ENCODE data around the gene OTOP2. TPM values are rescaled to one million over a fixed set of nuclear protein-coding genes. Genes with fewer than 3 reads are reported as not detected.

The OTOP2 gene
- total and polyA plus RNA-seq, 2 of the 4 experiments (the other 2 are of a cell fraction) = not detected

DNA sequence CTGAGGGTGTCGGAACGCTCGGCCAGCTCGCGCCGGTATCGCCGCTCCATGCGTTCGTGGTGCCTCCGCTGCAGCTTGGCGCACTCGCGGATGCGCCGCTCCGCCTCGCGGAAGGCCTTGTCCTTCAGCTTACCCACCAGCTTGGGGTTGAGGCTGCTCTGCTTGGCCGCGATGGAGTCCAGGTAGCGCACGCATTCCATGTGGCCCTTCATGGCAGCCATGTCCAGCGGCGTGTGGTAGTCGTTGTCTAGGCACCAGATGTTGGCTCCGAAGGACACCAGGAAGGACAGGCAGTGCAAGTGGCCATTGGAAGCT is 3.8 kb upstream of the OTOP2 start:
- DNase-seq = no peak

More for the DNA sequence above, 3.8 kb upstream of the OTOP2 start:
- no peaks in the 10 kb centered on the region for H3K9me3 ChIP-seq (ENCODE audit: control insufficient read depth, insufficient read depth, low read length)
- no peak overlapping the region for H3K4me2 ChIP-seq (ENCODE audit: low read depth, low read length)
- CTCF ChIA-PET = interaction anchor here (1.1 kb wide), 1 partner anchor 38 kb away, joined by 3 read pairs; no protein-coding TSS in a partner anchor
- H3K18ac ChIP-seq (ENCODE audit: low read depth, low read length) = no peak overlapping the region
- no peak for TF ChIP-seq CHD1 (IDR thresholded peaks at IDR 0.05; ENCODE audit: low read depth, low read length)
- no peak for TF ChIP-seq POLR2A (IDR thresholded peaks at IDR 0.05; ENCODE audit: low read depth, low read length)
- no peak for TF ChIP-seq RAD21 (IDR thresholded peaks at IDR 0.05; ENCODE audit: low read length)
- POLR2A ChIA-PET (ENCODE audit: unreplicated experiment) = no interaction called here
- H3K4ac ChIP-seq (ENCODE audit: low read depth, low read length) = no peak overlapping the region
- H3K79me1 ChIP-seq (ENCODE audit: low read depth in 1 of 2, low read length in 2 of 2) = no peaks in the 10 kb centered on the region
- BruUV-seq (replicated peaks) = no TSS peak
- H2BK20ac ChIP-seq (ENCODE audit: low read depth, low read length) = no peak overlapping the region
- no peak overlapping the region for H4K5ac ChIP-seq (ENCODE audit: low read depth, low read length)
- in situ Hi-C loops (cut with MboI; ENCODE audit: low sequenced_read_pairs) (no loop called here), dilution Hi-C loops (cut with HindIII; ENCODE audit: low sequenced_read_pairs, unreplicated experiment) (no loop called here), intact Hi-C loops (cut with micrococcal nuclease) (no loop called here)
- H3K4me3 ChIP-seq (ENCODE audit: insufficient read depth, low read depth, low read length) = no peak overlapping the region
- no peak overlapping the region for H4K8ac ChIP-seq (ENCODE audit: low read depth in 2 of 2, low read length in 2 of 2)
- no peaks in the 10 kb centered on the region for H3K9me1 ChIP-seq (ENCODE audit: insufficient read depth, low read length)
- no peak overlapping the region for H3K27ac ChIP-seq (ENCODE audit: insufficient read depth, low read length)
- no peak overlapping the region for H3K23ac ChIP-seq (ENCODE audit: low read depth, low read length)
- H4K20me1 ChIP-seq (ENCODE audit: insufficient read depth, low read length) = no peaks in the 10 kb centered on the region
- WGBS, 2 experiments (ENCODE audit: extremely low coverage in 2 of 2, insufficient read length in 1 of 2) = 49% methylated on average over 18 of the region's 27 CpGs; no CpG with 5 or more reads in 1 of the 2 experiments
- no peak for ATAC-seq (ENCODE audit: low read depth)
- H2BK15ac ChIP-seq (ENCODE audit: low read depth, low read length) = no peak overlapping the region
- no peak overlapping the region for H2BK120ac ChIP-seq (ENCODE audit: low read depth, low read length)
- H3K56ac ChIP-seq (ENCODE audit: extremely low read depth, insufficient read depth, low read length) = no peak overlapping the region
- peak overlapping the region; percentile 18 for H2AFZ ChIP-seq (replicated peaks; ENCODE audit: low read length, poor library complexity)
- no peak overlapping the region for H4K91ac ChIP-seq (ENCODE audit: insufficient read depth, low read depth, low read length)
- H2BK5ac ChIP-seq (ENCODE audit: low read depth, low read length, poor library complexity, severe bottlenecking) = no peak overlapping the region
- peaks cover 72% of the 10 kb centered on the region for H3K27me3 ChIP-seq (ENCODE audit: control insufficient read depth, insufficient read depth, low read length)
- H3K14ac ChIP-seq (replicated peaks; ENCODE audit: low read depth, low read length) = no peak overlapping the region
- H3K4me1 ChIP-seq (ENCODE audit: control insufficient read depth, insufficient read depth, low read length) = no peaks in the 10 kb centered on the region
- no peaks in the 10 kb centered on the region for H3K36me3 ChIP-seq (ENCODE audit: control insufficient read depth, insufficient read depth, low read length)
- no peak overlapping the region for H2AK9ac ChIP-seq (replicated peaks; ENCODE audit: low read depth, low read length, poor library complexity)
- no peak overlapping the region for H3K9ac ChIP-seq (ENCODE audit: low read depth, low read length)
- H2AK5ac ChIP-seq (ENCODE audit: low read depth, low read length) = no peak overlapping the region

All from IMR-90 (cell line).